ENCODE results near the gene RAC3.
A peak's percentile ranks its signal among the peaks of the same experiment; 100 is the strongest.

Gene RAC3

DNA sequence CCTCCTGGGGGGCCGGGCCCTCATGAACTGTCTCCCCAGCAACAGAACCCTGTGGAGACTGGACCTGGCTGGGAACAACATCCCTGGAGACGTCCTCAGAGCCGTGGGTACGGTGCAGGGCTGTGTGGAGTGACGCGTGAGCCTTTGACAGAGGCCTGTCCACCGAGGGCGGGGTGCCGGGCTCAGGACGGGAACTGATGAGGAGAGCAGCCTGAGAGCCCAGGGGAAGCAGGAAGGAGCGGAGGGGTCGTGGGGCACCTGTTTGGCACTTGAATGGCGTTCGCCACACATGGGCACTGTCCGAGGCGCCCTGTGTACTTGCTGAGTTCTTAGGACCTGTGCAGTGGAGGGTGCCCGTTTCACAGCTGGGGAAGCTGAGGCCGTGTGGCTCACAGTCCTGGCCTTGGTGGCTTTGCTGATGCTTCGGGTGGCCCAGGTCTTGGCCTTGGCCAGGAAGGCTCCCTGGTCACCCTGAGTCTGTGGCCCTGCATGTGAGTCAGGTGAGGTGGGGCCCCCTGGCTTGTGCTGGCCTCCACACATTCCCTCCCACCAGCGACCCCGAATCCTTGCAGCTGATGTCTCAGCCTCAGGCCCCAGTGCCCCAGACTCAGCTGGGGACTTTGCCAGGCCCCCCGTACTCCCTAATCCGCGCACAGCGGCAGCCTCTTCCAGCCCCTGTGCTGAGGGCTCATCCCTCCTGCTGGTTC, 5.9 kb upstream of the RAC3 start:
- in situ Hi-C loops (cut with HindIII; ENCODE audit: low pct_unique_long_range_greater_than_20kb, low sequenced_read_pairs): no loop called here

DNA sequence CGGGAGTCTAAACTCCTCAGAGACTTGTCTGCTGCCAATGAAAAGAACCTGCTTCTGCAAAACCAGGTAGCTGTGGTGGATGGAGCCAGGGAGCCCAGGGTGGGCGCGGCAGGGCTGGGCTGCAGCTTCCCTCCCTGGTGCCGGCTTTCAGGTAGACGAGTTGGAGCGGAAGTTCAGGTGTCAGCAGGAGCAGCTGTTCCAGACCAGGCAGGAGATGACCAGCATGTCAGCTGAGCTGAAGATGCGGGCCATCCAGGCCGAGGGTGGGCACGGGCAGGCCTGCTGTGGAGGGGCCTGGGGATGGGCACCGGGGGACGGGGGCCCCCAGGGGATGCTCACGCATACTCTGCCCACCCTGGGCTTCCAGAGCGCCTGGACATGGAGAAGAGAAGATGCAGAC, 3.2 kb upstream of the RAC3 start:
- in situ Hi-C loops (cut with HindIII; ENCODE audit: low pct_unique_long_range_greater_than_20kb, low sequenced_read_pairs): no loop called here
- no peak for DNase-seq (ENCODE audit: low read depth in 1 of 2, low spot score in 1 of 2)
- TF ChIP-seq JUND (IDR thresholded peaks at IDR 0.05; ENCODE audit: low read depth): no peak

More for the DNA sequence above, 5.9 kb upstream of the RAC3 start:
- no peak for TF ChIP-seq JUND (IDR thresholded peaks at IDR 0.05; ENCODE audit: low read depth)
- no peak for DNase-seq (ENCODE audit: low read depth in 1 of 2, low spot score in 1 of 2)

DNA sequence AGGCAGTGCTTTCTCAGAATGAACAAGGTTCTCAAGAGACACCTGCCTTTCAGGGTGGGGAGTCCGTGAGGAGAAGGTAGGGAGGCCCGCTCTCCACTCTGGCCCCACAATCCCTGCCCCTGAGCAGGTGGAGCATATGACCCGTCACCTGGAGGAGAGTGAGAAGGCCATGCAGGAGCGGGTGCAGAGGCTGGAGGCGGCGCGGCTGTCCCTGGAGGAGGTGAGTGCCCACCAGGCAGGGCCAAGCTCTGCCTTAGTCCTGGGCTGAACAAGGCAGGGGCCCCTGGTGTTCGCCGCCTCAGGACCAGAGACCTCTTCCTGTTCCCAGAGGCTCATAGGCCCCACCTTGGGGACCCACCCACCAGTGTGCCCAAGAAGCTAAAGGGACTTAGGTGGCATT, 2.5 kb upstream of the RAC3 start:
- no peak for TF ChIP-seq JUND (IDR thresholded peaks at IDR 0.05; ENCODE audit: low read depth)
- no peak for DNase-seq (ENCODE audit: low read depth in 1 of 2, low spot score in 1 of 2)
- in situ Hi-C loops (cut with HindIII; ENCODE audit: low pct_unique_long_range_greater_than_20kb, low sequenced_read_pairs): no loop called here

DNA sequence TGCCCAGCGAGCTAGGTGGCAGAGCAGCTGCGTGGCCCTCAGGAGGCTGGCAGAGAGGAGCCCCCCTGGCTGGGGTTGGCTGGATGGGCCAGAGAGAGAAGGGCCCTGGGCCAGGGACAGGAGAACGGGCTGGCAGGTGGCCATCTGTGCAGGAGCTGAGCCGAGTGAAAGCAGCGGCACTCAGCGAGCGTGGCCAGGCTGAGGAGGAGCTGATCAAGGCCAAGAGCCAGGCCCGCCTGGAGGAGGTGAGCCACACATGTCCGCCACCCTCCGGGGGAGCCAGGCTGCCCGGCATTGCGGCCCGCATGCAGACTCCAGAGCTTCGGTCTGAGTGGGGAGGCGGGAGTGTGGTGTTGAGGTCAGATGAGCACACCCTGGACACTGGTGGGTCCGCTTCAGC, 2.1 kb upstream of the RAC3 start:
- in situ Hi-C loops (cut with HindIII; ENCODE audit: low pct_unique_long_range_greater_than_20kb, low sequenced_read_pairs): no loop called here
- no peak for DNase-seq (ENCODE audit: low read depth in 1 of 2, low spot score in 1 of 2)
- TF ChIP-seq JUND (IDR thresholded peaks at IDR 0.05; ENCODE audit: low read depth): no peak

GRCh38 chr17:82029990-82030469, 1.4 kb upstream of the RAC3 start:
- TF ChIP-seq JUND (IDR thresholded peaks at IDR 0.05; ENCODE audit: low read depth): no peak
- in situ Hi-C loops (cut with HindIII; ENCODE audit: low pct_unique_long_range_greater_than_20kb, low sequenced_read_pairs): no loop called here
- no peak for DNase-seq (ENCODE audit: low read depth in 1 of 2, low spot score in 1 of 2)

- peak; percentile 91 to 93 for DNase-seq (ENCODE audit: low read depth in 1 of 2, low spot score in 1 of 2)
- TF ChIP-seq JUND (IDR thresholded peaks at IDR 0.05; ENCODE audit: low read depth): no peak
- in situ Hi-C loops (cut with HindIII; ENCODE audit: low pct_unique_long_range_greater_than_20kb, low sequenced_read_pairs): no loop called here
Observed at GRCh38 chr17:82030470-82031302, 792 bp upstream of the RAC3 start.

DNA sequence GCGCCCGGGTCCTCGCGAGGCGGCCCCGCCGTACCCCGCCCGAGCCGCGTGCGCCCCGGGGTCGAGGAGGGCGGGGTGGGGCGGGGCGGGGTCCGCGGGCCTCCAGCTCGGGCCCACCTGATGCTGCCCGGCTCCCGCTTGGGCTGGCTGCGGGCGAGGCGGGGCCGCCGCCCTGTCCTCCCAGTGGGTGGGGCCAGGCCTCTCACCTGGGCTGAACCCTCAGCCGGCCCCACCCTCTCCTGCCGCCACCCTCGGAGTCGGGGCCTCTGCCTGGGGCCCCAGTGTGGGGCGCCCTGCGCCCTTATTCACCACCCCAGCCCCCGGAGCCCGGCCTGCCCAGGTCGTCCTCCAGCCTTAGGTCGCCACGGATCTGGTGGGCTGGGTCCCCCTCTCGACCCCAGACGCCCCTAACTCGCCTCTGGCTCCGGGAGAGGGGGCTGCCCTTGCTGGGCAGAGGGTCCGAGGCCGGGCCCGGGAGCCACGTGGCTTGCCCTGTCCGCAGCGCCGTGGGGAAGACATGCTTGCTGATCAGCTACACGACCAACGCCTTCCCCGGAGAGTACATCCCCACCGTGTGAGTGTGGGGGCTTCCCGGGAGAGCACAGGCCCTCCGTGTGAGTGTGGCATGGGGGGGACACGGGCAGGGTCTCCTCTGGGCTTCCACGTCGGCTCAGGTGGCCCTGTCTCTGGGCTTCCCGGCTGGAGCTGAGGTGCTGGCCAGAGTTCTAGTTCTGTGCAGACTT, 578 bp downstream of the RAC3 start:
- peak; percentile 80 to 85 for DNase-seq (ENCODE audit: low read depth in 1 of 2, low spot score in 1 of 2)
- in situ Hi-C loops (cut with HindIII; ENCODE audit: low pct_unique_long_range_greater_than_20kb, low sequenced_read_pairs): no loop called here
- no peak for TF ChIP-seq JUND (IDR thresholded peaks at IDR 0.05; ENCODE audit: low read depth)

- DNase-seq (ENCODE audit: low read depth in 1 of 2, low spot score in 1 of 2): no peak
- no peak for TF ChIP-seq JUND (IDR thresholded peaks at IDR 0.05; ENCODE audit: low read depth)
- in situ Hi-C loops (cut with HindIII; ENCODE audit: low pct_unique_long_range_greater_than_20kb, low sequenced_read_pairs): no loop called here
Observed at GRCh38 chr17:82033359-82034085, 2.0 kb downstream of the RAC3 start.

GRCh38 chr17:82034371-82035011, 3.0 kb downstream of the RAC3 start:
- no peak for TF ChIP-seq JUND (IDR thresholded peaks at IDR 0.05; ENCODE audit: low read depth)
- in situ Hi-C loops (cut with HindIII; ENCODE audit: low pct_unique_long_range_greater_than_20kb, low sequenced_read_pairs): no loop called here

DNA sequence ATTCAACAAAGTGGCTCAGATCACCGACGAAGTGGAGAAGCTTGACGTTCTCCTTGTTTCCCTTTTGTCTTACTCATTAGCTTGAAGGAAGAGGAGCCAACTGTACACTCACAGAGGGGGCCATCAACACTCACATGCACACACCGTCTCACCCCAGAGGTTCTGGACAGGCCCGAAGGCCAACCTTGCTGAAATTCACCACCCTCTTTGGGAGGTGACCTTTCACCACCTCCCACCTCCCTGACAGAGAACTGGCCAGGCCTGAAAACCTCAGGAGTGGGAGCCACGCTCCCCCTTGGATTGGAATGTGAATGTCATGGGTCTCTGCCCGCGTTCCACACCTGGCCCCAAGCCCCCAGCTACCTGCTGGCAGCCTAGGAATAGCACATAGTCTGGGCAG, 4.0 kb downstream of the RAC3 start:
- TF ChIP-seq JUND (IDR thresholded peaks at IDR 0.05; ENCODE audit: low read depth): no peak
- in situ Hi-C loops (cut with HindIII; ENCODE audit: low pct_unique_long_range_greater_than_20kb, low sequenced_read_pairs): no loop called here
- no peak for DNase-seq (ENCODE audit: low read depth in 1 of 2, low spot score in 1 of 2)

More at GRCh38 chr17:82034371-82035011, 3.0 kb downstream of the RAC3 start:
- no peak for DNase-seq (ENCODE audit: low read depth in 1 of 2, low spot score in 1 of 2)

- in situ Hi-C loops (cut with HindIII; ENCODE audit: low pct_unique_long_range_greater_than_20kb, low sequenced_read_pairs): no loop called here
- no peak for TF ChIP-seq JUND (IDR thresholded peaks at IDR 0.05; ENCODE audit: low read depth)
- DNase-seq (ENCODE audit: low read depth in 1 of 2, low spot score in 1 of 2): no peak
Observed at GRCh38 chr17:82035956-82036633, 4.6 kb downstream of the RAC3 start.

Data from T47D (cell line).